ENCODE results near the gene GPRIN3. TPM values are rescaled to one million over a fixed set of nuclear protein-coding genes. Genes with fewer than 3 reads are reported as not detected.

GPRIN3 gene
- total RNA-seq, 1 experiment from 2014 or later, result 0.48 TPM

DNA sequence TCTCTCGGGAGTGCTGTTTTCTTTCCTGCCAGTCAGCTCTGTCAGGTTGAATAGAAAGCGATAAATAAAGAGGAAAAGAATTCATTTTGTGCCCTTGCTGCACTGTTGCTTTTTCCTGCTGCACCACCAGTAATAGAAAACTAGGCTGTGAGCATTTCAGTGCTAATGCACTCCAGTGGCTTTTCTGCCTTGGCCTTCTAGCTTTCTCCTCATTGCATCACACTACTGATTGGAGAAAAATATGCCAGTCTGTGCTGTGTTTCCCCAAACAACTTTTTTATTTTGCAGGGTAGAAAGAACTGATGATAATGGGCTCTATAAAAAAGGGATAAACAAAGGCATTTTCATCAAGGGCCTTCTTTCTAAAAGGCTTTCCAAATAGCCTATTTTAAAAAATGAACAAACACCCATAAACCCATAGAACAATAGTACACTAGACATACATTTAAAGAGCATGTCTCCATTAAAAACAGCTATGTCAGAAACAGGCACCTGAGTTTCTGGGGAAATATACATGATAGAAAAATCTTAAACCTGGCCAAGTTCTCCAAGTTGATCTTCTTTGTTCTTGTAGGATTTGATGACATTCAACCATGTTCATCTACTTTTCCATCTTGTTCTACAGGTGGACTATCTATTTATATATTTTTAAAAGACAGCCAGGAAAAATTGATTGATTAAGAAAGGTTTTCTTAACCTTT lies 86.3 kb downstream of the GPRIN3 start:
- H3K36me3 Mint-ChIP-seq (ENCODE audit: insufficient read depth in 1 of 3, low read depth in 3 of 3), result no peaks in the 10 kb centered on the region
- H2AK5ac ChIP-seq (ENCODE audit: insufficient read length, low read length), result no peak overlapping the region
- no peak overlapping the region for H3K23ac ChIP-seq (ENCODE audit: insufficient read length, low read depth, low read length)
- no peak overlapping the region for H3K27ac ChIP-seq (ENCODE audit: insufficient read length, low read depth, low read length)
- H3K9me3 Mint-ChIP-seq, result no peaks in the 10 kb centered on the region
- no peaks in the 10 kb centered on the region for H4K20me1 ChIP-seq (ENCODE audit: control insufficient read depth, insufficient read depth, insufficient read length)
- H3K18ac ChIP-seq (ENCODE audit: insufficient read length, low read depth, low read length), result no peak overlapping the region
- H3K27me3 Mint-ChIP-seq (ENCODE audit: low read depth), result no peaks in the 10 kb centered on the region
- no peak overlapping the region for H4K8ac ChIP-seq (replicated peaks; ENCODE audit: insufficient read length, low read depth, low read length)
- H3K4me1 ChIP-seq (ENCODE audit: insufficient read depth, low read length), result no peaks in the 10 kb centered on the region
- H3K79me1 ChIP-seq (ENCODE audit: insufficient read depth, low read depth, low read length, poor library complexity, severe bottlenecking), result no peaks in the 10 kb centered on the region
- no peak overlapping the region for H3K14ac ChIP-seq (ENCODE audit: insufficient read depth, low read length)
- no peak overlapping the region for H3K4me3 Mint-ChIP-seq
- H2BK12ac ChIP-seq (ENCODE audit: insufficient read length, low read depth, low read length), result no peak overlapping the region
- no peak for DNase-seq
- peaks cover 9 to 11% of the 10 kb centered on the region in 2 experiments for H3K4me1 Mint-ChIP-seq
- H2AFZ ChIP-seq (ENCODE audit: low read length), result no peak overlapping the region
- no peak overlapping the region for H4K5ac ChIP-seq (ENCODE audit: insufficient read length, low read depth, low read length)
- no peaks in the 10 kb centered on the region for H3K23me2 ChIP-seq (ENCODE audit: insufficient read length, low read depth, low read length, poor library complexity, severe bottlenecking)
- no peak overlapping the region for H3K4ac ChIP-seq (ENCODE audit: low read depth, low read length)
- H3K4me2 ChIP-seq (ENCODE audit: insufficient read depth, insufficient read length, low read length), result no peak overlapping the region
- no peaks in the 10 kb centered on the region for H3K79me2 ChIP-seq (ENCODE audit: insufficient read depth, low read length)
- no peak overlapping the region for H4K91ac ChIP-seq (ENCODE audit: insufficient read length, low read depth, low read length)
- no CpG with 5 or more reads among the region's 2 CpGs for WGBS (ENCODE audit: extremely low coverage, insufficient read length, low lambda C conversion rate)
- H3K27me3 ChIP-seq (ENCODE audit: insufficient read depth, low read length), result no peaks in the 10 kb centered on the region
- H3K9me3 ChIP-seq (ENCODE audit: control insufficient read depth, low read depth, low read length), result no peaks in the 10 kb centered on the region
- no peak overlapping the region for H3K9ac ChIP-seq (ENCODE audit: extremely low read depth, insufficient read length, low read length)
- H3K56ac ChIP-seq (ENCODE audit: insufficient read length, low read depth, low read length), result no peak overlapping the region
- no peak overlapping the region for H2BK15ac ChIP-seq (ENCODE audit: low read depth, low read length)
- TF ChIP-seq, protein P1, sequence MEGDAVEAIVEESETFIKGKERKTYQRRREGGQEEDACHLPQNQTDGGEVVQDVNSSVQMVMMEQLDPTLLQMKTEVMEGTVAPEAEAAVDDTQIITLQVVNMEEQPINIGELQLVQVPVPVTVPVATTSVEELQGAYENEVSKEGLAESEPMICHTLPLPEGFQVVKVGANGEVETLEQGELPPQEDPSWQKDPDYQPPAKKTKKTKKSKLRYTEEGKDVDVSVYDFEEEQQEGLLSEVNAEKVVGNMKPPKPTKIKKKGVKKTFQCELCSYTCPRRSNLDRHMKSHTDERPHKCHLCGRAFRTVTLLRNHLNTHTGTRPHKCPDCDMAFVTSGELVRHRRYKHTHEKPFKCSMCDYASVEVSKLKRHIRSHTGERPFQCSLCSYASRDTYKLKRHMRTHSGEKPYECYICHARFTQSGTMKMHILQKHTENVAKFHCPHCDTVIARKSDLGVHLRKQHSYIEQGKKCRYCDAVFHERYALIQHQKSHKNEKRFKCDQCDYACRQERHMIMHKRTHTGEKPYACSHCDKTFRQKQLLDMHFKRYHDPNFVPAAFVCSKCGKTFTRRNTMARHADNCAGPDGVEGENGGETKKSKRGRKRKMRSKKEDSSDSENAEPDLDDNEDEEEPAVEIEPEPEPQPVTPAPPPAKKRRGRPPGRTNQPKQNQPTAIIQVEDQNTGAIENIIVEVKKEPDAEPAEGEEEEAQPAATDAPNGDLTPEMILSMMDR (conservative IDR thresholded peaks at IDR 0.05), result no peak
- no peak overlapping the region for H2BK5ac ChIP-seq (ENCODE audit: insufficient read length, low read length)
- H2BK120ac ChIP-seq (ENCODE audit: low read depth, low read length, poor library complexity, severe bottlenecking), result no peak overlapping the region
- H3K27ac Mint-ChIP-seq, result no peak overlapping the region
- H2BK20ac ChIP-seq (ENCODE audit: low read depth, low read length, poor library complexity, severe bottlenecking), result no peak overlapping the region
- H3T11ph ChIP-seq (ENCODE audit: low read length), result no peak overlapping the region

All from H9 (cell line).